Measurements from ENCODE around the gene ECSIT.

DNA sequence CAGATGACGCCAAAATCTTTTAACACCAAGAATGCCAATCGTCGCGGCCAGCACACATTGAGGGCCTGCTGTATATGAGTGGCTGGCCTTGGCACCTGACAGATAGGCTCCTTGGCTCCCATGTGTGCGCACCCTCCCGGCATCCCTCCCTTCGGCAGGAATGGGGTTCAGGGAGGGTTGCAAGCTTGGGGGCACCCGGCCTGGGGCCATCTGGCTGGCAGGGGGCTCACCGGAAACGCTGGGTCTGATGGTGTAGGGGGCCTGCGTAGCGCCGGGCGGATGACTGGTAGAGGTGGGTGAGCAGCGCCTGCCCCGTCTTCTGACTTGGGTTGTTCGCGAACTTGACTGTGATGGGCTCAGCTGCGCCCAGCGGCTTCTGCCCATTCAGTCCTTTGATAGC lies 71.1 kb downstream of the ECSIT start:
- TF ChIP-seq, protein P1, sequence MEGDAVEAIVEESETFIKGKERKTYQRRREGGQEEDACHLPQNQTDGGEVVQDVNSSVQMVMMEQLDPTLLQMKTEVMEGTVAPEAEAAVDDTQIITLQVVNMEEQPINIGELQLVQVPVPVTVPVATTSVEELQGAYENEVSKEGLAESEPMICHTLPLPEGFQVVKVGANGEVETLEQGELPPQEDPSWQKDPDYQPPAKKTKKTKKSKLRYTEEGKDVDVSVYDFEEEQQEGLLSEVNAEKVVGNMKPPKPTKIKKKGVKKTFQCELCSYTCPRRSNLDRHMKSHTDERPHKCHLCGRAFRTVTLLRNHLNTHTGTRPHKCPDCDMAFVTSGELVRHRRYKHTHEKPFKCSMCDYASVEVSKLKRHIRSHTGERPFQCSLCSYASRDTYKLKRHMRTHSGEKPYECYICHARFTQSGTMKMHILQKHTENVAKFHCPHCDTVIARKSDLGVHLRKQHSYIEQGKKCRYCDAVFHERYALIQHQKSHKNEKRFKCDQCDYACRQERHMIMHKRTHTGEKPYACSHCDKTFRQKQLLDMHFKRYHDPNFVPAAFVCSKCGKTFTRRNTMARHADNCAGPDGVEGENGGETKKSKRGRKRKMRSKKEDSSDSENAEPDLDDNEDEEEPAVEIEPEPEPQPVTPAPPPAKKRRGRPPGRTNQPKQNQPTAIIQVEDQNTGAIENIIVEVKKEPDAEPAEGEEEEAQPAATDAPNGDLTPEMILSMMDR (conservative IDR thresholded peaks at IDR 0.05; ENCODE audit: low read depth in 2 of 2), result no peak
- TF ChIP-seq POLR2AphosphoS5 (IDR thresholded peaks at IDR 0.05; ENCODE audit: low read depth) (no peak), EZH2phosphoT487 (IDR thresholded peaks at IDR 0.05; ENCODE audit: unreplicated experiment) (no peak), CREB1 (CRISPR knock-in tag; IDR thresholded peaks at IDR 0.05; ENCODE audit: low read depth) (no peak), NANOG (IDR thresholded peaks at IDR 0.05; ENCODE audit: borderline replicate concordance) (no peak), EZH2 (IDR thresholded peaks at IDR 0.05; ENCODE audit: low read depth, unreplicated experiment) (no peak), STAT1 (IDR thresholded peaks at IDR 0.05; ENCODE audit: unreplicated experiment) (no peak)
- TF ChIP-seq, protein P2, sequence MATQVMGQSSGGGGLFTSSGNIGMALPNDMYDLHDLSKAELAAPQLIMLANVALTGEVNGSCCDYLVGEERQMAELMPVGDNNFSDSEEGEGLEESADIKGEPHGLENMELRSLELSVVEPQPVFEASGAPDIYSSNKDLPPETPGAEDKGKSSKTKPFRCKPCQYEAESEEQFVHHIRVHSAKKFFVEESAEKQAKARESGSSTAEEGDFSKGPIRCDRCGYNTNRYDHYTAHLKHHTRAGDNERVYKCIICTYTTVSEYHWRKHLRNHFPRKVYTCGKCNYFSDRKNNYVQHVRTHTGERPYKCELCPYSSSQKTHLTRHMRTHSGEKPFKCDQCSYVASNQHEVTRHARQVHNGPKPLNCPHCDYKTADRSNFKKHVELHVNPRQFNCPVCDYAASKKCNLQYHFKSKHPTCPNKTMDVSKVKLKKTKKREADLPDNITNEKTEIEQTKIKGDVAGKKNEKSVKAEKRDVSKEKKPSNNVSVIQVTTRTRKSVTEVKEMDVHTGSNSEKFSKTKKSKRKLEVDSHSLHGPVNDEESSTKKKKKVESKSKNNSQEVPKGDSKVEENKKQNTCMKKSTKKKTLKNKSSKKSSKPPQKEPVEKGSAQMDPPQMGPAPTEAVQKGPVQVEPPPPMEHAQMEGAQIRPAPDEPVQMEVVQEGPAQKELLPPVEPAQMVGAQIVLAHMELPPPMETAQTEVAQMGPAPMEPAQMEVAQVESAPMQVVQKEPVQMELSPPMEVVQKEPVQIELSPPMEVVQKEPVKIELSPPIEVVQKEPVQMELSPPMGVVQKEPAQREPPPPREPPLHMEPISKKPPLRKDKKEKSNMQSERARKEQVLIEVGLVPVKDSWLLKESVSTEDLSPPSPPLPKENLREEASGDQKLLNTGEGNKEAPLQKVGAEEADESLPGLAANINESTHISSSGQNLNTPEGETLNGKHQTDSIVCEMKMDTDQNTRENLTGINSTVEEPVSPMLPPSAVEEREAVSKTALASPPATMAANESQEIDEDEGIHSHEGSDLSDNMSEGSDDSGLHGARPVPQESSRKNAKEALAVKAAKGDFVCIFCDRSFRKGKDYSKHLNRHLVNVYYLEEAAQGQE (IDR thresholded peaks at IDR 0.05; ENCODE audit: unreplicated experiment), result no peak
- TF ChIP-seq, protein P3, sequence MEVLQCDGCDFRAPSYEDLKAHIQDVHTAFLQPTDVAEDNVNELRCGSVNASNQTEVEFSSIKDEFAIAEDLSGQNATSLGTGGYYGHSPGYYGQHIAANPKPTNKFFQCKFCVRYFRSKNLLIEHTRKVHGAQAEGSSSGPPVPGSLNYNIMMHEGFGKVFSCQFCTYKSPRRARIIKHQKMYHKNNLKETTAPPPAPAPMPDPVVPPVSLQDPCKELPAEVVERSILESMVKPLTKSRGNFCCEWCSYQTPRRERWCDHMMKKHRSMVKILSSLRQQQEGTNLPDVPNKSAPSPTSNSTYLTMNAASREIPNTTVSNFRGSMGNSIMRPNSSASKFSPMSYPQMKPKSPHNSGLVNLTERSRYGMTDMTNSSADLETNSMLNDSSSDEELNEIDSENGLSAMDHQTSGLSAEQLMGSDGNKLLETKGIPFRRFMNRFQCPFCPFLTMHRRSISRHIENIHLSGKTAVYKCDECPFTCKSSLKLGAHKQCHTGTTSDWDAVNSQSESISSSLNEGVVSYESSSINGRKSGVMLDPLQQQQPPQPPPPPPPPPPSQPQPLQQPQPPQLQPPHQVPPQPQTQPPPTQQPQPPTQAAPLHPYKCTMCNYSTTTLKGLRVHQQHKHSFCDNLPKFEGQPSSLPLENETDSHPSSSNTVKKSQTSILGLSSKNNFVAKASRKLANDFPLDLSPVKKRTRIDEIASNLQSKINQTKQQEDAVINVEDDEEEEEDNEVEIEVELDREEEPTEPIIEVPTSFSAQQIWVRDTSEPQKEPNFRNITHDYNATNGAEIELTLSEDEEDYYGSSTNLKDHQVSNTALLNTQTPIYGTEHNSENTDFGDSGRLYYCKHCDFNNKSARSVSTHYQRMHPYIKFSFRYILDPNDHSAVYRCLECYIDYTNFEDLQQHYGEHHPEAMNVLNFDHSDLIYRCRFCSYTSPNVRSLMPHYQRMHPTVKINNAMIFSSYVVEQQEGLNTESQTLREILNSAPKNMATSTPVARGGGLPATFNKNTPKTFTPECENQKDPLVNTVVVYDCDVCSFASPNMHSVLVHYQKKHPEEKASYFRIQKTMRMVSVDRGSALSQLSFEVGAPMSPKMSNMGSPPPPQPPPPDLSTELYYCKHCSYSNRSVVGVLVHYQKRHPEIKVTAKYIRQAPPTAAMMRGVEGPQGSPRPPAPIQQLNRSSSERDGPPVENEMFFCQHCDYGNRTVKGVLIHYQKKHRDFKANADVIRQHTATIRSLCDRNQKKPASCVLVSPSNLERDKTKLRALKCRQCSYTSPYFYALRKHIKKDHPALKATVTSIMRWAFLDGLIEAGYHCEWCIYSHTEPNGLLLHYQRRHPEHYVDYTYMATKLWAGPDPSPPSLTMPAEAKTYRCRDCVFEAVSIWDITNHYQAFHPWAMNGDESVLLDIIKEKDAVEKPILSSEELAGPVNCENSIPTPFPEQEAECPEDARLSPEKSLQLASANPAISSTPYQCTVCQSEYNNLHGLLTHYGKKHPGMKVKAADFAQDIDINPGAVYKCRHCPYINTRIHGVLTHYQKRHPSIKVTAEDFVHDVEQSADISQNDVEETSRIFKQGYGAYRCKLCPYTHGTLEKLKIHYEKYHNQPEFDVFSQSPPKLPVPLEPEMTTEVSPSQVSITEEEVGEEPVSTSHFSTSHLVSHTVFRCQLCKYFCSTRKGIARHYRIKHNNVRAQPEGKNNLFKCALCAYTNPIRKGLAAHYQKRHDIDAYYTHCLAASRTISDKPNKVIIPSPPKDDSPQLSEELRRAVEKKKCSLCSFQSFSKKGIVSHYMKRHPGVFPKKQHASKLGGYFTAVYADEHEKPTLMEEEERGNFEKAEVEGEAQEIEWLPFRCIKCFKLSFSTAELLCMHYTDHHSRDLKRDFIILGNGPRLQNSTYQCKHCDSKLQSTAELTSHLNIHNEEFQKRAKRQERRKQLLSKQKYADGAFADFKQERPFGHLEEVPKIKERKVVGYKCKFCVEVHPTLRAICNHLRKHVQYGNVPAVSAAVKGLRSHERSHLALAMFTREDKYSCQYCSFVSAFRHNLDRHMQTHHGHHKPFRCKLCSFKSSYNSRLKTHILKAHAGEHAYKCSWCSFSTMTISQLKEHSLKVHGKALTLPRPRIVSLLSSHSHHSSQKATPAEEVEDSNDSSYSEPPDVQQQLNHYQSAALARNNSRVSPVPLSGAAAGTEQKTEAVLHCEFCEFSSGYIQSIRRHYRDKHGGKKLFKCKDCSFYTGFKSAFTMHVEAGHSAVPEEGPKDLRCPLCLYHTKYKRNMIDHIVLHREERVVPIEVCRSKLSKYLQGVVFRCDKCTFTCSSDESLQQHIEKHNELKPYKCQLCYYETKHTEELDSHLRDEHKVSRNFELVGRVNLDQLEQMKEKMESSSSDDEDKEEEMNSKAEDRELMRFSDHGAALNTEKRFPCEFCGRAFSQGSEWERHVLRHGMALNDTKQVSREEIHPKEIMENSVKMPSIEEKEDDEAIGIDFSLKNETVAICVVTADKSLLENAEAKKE (CRISPR knock-in tag; IDR thresholded peaks at IDR 0.05), result no peak
- TF ChIP-seq, protein P4, sequence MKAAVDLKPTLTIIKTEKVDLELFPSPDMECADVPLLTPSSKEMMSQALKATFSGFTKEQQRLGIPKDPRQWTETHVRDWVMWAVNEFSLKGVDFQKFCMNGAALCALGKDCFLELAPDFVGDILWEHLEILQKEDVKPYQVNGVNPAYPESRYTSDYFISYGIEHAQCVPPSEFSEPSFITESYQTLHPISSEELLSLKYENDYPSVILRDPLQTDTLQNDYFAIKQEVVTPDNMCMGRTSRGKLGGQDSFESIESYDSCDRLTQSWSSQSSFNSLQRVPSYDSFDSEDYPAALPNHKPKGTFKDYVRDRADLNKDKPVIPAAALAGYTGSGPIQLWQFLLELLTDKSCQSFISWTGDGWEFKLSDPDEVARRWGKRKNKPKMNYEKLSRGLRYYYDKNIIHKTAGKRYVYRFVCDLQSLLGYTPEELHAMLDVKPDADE (IDR thresholded peaks at IDR 0.05), result no peak

Measured in GM23338 (cell line).